NCI-H2081 treated with DMSO at 0.1 percent for 48 hours (cell line): ENCODE data around the gene VPS18.
A peak's percentile ranks its signal among the peaks of the same experiment; 100 is the strongest.
"Not testable (repeated sequence)": the region's sequence is repeated elsewhere in the genome, so short reads cannot be mapped to it uniquely, and the experiment has no call there.

Experiments used
- DNase-seq: peaks from one replicate; lab custom pipeline; 2025; lab: John Stamatoyannopoulos, UW

VPS18 gene, protein sequence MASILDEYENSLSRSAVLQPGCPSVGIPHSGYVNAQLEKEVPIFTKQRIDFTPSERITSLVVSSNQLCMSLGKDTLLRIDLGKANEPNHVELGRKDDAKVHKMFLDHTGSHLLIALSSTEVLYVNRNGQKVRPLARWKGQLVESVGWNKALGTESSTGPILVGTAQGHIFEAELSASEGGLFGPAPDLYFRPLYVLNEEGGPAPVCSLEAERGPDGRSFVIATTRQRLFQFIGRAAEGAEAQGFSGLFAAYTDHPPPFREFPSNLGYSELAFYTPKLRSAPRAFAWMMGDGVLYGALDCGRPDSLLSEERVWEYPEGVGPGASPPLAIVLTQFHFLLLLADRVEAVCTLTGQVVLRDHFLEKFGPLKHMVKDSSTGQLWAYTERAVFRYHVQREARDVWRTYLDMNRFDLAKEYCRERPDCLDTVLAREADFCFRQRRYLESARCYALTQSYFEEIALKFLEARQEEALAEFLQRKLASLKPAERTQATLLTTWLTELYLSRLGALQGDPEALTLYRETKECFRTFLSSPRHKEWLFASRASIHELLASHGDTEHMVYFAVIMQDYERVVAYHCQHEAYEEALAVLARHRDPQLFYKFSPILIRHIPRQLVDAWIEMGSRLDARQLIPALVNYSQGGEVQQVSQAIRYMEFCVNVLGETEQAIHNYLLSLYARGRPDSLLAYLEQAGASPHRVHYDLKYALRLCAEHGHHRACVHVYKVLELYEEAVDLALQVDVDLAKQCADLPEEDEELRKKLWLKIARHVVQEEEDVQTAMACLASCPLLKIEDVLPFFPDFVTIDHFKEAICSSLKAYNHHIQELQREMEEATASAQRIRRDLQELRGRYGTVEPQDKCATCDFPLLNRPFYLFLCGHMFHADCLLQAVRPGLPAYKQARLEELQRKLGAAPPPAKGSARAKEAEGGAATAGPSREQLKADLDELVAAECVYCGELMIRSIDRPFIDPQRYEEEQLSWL

DNA sequence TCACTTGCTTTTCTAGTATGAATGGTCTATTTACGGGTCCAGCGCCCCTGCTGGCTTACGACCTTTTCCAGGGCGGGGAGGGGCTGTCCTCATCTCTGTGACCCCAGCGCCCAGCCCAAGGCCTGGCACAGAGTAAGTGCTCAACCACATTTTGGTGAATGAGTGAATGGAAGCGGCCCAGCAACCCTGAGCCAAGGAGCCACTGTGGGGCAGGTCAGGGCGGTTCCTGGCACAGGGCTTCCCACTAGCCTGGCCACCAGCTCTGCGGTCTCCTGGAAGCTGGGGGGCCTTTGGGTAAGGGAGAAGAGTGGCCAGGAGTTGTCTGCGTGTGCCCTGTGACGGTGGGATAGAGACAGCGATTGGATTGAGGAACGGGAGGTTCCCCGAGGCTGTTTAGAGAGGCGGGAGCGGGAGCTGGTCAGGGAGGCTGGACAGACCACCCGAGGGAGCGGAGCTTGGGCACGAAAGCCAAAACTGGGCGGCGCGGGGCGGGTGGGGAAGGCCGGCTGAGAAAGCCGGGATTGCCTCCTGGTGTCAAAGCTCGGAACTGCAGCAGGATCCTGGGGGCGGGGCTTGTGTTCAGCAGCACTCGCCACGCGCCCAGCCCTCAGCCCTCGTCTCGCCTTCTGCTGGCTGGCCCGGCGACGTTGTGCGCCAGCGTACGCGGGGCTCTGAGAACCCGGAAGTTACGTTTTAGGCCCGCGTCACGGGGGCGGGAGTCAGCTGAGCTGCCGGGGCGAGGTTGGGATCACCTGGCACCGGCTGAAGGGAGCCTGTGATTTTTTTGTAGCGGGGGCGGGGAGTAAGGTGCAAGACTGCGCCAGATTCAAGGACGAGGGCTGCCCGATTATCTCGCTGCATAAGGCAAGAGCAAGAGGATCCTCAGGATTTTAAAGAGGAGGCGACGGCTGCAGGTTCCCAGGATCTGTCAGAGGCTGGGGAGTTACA, at the start of gene VPS18:
Gene VPS18 (plus strand): TSS at position 718 of the 948 bp plus-strand sequence. CDS start 319 bp downstream, outside the sequence.
- DNase-seq = peak; percentile 90

DNA sequence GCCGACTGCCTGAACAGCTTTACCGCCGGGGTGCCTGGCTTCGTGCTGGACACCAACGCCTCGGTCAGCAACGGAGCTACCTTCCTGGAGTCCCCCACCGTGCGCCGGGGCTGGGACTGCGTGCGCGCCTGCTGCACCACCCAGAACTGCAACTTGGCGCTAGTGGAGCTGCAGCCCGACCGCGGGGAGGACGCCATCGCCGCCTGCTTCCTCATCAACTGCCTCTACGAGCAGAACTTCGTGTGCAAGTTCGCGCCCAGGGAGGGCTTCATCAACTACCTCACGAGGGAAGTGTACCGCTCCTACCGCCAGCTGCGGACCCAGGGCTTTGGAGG, 49.6 kb upstream of the VPS18 start:
- DNase-seq = no peak

DNA sequence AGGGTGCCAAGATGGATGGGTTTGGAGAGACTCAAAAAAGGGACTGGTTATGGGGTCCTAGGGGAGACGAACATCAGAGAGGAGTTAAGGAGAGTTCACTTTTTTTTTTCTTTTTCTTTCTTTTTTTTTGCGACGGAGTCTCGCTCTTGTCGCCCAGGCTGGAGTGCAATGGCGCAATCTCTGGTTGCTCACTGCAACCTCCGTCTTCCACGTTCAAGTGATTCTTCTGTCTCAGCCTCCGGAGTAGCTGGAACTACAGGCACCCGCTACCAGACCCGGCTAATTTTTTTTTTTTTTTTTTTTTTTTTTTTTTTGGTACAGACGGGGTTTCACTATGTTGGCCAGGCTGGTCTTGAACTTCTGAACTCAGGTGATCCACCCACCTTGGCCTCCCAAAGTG, 49.2 kb upstream of the VPS18 start:
- DNase-seq = no peak

DNA sequence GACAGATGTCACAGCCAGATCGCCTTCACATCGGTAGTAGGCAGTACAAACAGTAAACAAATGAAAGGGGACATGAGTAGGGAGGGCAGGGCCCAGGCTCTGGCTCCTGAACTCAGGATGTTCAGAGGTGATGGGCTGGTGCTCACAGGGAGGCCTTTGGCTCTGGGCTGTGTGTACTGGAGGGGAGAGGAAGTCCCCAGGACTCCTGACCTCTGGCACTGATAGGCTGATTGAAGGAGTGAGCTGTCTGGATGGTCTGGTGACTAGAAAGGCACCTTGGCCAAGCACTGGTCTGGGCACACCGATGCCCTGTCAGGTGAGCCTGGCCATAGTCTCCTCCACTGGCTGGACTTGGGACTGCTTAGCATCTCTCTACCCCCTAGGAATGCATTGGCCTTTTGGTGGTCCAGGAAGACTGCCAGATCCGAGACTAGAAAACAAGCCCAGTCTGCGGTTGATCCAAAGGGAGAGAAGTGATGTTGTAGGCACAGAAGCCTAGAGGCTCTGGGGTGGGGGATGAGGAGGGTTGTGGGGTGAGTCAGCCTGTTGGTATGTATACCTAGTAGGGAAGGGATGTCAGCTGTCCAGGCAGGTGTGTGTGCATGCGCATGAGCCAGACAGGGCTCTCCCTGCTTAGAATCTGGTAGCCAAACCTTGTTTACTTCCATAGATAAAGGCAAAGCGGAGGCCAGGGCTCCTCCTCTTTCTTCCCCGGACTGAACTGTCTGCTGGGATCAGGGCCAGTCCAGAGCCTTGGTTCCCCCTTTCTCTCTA, 48.6 kb upstream of the VPS18 start:
- no peak for DNase-seq

DNA sequence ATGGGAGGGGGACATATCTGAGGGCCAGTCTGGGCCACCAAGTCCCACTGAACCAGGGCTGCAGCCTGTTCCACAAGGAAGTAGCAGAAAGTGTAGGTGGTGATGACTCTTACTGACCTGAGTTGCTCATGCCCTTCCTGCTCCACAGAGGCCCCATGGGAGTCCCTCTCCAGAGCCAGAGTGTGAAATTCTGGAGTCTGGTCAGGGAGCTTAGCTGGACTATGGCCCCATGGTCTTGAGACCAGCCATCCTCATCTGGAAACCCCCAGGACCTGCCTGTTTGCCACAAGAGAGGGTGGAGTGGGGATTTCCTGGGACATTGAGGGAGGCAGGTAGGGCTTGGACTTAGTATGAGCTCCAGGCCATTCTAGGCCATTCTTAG, 47.4 kb upstream of the VPS18 start:
- no peak for DNase-seq

DNA sequence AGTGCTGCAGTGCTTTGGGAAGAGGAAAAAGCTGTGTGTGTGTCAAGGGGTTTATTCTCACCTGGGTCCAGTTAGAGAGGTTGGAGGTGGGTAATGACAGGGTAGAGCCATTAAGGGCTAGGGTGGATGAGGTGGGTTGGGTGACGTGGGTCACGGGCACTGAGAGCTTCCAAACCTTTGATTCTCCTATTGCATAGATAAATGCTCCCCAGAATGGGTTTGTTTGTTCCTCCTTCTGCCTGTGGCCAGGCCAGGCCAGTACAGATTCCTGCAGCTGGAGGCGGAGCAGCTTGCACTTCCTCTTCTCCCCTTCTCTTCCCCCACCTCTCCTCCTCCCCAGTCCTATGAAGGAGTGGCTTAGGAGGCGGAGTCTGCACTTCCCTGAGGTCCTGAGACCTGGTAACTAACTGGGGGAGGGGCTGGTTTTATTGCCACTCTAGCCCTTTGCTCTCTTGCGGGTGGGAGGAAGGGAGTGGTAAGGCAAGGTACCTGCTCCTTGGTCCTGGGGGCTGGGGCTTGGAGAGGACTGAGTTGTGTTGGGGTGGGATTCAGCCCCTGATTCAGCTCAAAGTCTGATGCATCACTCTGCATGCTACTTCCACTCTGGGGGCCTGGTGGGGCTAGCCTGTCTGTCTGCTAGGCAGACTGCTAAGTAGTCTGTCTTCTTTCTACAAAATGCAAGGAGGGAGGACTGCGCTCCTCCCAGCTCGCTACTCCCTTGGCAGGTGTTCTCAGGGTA, 46.9 kb upstream of the VPS18 start:
- DNase-seq = no peak

DNA sequence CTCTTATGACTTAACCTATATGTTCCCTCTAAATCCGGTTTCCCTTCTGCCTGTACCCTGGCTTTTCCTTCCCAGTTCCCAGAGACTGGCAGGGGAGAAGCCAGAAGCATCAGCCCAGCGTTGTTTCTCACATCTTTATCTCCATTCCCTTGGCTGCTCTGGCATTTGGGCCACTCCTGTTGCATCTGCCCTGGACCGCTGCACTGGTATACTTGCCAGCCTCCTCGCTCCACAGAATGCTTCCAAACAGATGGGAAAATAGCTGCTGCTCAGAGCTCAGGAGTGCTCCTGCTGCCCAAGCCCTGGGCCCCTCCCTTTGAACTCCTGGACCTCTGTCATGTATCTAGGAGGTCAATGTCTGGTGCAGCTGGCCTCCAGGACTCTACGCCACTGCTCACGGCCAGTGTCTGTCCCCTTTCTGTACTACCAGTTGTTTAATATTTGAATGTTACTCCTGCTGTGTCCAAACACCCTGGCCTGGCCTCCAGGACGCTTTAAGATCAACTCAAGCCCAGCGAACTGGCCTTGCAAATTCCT, 43.6 kb upstream of the VPS18 start:
- no peak for DNase-seq

DNA sequence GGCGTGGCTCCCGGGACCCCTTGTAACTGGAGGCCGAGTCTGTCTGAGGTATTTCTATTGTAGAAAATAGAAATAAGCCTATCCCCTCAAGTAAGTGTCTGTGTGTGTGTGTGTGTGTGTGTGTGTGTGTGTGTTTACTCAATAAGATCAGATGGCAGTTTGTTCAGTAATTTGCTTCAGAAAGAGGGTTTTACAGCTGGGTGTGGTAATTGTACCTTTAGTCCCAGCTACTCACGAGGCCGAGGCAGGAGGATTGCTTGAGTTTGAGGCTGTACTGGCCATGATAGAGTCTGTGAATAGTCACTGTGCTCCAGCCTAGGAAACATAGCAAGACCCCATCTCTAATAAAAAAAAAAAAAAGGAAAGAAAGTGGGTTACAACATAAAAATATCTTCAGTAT, 41.7 kb upstream of the VPS18 start:
- no peak for DNase-seq

DNA sequence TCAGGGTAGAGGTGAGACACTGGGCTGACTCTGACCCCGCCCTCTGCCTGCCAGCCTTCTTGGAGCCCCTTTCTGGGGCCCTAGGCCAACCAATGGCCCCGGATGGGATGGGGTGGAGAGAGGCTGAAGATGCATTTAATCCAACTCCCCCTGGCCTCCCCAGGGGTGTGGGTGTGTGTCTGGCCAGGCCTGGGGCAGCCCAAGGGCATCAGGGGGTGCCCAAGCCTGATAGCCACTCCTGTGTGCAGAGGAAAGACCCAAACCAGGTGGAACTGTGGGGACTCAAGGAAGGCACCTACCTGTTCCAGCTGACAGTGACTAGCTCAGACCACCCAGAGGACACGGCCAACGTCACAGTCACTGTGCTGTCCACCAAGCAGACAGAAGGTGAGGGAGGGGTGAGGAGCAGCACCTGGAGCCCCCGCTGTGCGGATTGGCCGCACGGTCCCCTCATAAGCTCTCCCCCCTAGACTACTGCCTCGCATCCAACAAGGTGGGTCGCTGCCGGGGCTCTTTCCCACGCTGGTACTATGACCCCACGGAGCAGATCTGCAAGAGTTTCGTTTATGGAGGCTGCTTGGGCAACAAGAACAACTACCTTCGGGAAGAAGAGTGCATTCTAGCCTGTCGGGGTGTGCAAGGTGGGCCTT, 40.9 kb upstream of the VPS18 start:
- no peak for DNase-seq

DNA sequence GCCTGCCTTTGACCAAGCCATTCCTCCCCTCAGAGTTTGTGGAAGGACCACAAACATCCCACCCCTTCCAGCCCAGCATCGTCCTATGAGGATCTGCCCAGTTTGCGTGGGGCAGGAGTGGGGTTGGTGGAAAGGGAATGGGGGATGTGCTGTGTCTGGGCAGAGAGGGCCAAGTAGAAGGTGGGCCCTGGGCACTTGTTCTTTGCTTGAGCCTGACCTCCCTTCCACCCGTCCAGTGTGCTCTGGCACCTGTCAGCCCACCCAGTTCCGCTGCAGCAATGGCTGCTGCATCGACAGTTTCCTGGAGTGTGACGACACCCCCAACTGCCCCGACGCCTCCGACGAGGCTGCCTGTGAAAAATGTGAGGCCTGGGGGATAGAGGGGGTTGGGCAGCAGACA, 40.1 kb upstream of the VPS18 start:
- DNase-seq = no peak

DNA sequence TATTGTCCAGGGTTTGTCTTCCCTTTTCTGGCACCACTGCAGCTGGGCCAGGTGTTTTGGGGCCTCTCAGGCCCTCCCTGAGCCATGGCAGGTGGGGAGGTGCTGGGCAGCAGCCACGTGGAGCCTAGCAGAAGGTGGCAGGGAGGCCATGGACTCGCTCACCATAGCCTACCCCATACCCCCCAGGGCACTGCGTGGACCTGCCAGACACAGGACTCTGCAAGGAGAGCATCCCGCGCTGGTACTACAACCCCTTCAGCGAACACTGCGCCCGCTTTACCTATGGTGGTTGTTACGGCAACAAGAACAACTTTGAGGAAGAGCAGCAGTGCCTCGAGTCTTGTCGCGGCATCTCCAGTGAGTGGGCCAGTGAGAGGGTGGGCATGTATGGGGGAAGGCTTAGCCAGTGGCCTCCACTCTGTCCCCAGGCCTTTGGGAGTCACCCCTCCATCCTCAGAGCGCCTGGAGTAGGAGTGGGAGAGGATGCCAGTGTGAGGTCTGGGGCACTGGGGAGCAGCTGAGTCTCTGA, 38.5 kb upstream of the VPS18 start:
- no peak for DNase-seq

DNA sequence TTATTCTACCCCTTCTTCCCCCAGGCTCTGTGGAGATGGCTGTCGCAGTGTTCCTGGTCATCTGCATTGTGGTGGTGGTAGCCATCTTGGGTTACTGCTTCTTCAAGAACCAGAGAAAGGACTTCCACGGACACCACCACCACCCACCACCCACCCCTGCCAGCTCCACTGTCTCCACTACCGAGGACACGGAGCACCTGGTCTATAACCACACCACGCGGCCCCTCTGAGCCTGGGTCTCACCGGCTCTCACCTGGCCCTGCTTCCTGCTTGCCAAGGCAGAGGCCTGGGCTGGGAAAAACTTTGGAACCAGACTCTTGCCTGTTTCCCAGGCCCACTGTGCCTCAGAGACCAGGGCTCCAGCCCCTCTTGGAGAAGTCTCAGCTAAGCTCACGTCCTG, 37.5 kb upstream of the VPS18 start:
- DNase-seq = no peak

DNA sequence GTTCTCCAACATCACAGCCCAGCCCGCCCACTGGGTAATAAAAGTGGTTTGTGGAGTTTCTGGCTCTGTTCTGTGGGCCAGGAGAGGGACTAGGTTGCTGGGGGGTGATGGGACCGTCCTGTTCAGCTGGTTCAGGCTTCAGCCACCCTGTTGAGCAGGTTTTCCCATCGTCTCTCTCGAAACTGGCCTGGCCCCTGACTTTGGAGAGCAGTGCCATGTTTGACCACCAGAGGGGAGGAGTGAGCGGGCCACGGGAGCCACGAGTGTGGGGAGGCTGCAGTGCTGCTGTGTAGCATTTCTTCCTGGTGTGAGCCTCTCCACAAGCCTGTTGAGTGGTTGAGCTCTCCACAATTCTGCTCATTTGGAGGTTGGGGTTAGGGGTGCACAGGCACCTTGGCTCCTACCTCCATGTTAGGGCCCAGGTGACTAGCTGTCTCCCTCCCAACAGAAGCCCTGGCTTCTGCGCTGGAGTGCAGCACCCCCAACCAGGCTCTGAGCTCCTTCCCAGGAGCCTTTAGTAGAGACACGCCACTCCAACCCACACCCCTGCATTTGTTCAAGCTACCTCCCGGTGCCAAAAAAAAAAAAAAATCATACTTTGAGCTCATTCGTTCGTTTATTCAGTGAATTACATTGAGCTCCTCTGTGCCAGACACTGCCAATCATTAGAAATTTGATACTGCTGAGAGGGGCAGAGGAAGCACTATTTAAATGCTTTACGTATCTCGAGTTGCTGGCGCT, 36.5 kb upstream of the VPS18 start:
- no peak for DNase-seq

DNA sequence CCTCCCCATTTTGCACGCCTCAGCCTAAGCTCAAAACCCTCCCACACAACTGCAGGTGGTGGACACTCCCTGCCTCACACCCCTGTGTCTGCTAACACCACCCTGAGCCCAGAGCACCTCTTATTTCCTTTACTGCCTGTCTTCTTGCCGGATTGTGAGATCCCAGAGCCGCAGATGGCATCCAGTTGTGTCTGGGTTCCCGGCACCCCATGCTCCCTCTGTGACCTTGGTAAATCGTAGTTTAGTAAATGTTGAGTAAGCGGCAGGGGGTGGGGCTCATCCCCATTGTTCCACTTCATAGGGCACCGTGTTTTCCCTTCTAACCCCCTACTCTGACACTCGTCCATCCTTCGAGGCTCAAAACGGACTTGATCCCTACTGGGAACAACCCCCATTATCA, 35.5 kb upstream of the VPS18 start:
- DNase-seq = no peak

DNA sequence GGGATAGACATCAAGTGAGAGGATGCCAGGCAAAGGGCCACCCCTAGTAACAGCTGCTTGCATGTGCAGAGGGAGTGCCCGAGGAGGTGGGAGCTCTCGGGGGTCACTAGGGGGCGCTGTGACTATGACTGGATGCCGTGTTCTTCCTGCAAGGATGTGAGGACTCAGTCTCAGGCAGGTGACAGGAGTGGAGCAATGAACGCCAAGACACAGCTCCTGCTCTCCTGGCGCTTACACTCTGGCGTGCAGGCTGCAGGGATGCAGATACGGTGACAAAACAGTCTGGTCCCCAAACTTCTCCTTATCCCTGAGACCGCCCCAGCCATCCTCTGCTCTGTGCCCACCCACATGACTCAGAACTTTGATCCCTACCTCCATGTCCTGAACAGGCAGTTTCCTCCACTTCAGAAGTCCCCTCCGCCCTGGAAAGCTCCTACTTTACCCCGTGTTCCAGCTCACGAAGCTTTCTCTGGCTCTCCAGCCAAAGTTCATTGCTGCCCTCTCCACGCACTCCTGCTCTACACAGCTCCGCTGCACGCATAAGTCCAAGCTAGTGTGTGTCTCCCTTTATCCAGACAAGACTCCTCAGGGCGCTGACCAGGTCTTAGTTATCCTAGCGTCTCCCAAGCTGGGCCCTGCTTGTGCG, 34.9 kb upstream of the VPS18 start:
- DNase-seq = peak; percentile 36

DNA sequence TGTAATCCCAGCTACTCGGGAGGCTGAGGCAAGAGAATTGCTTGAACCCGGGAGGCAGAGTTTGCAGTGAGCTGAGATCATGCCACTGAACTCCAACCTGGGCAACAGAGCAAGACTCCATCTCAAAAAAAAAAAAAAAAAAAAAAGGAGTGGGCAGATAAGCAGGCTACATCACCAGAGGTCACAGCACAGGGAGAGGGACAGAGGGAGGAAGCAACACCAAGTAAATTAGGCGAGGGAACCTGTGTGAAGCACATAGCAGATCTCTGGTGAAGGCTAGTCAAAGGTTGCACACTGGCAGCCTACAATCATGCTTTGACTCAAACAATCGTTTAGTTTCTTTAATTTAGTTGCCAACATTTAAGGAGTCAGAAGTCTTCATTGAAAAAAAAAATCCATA, 33.1 kb upstream of the VPS18 start:
- not testable (repeated sequence) for DNase-seq

DNA sequence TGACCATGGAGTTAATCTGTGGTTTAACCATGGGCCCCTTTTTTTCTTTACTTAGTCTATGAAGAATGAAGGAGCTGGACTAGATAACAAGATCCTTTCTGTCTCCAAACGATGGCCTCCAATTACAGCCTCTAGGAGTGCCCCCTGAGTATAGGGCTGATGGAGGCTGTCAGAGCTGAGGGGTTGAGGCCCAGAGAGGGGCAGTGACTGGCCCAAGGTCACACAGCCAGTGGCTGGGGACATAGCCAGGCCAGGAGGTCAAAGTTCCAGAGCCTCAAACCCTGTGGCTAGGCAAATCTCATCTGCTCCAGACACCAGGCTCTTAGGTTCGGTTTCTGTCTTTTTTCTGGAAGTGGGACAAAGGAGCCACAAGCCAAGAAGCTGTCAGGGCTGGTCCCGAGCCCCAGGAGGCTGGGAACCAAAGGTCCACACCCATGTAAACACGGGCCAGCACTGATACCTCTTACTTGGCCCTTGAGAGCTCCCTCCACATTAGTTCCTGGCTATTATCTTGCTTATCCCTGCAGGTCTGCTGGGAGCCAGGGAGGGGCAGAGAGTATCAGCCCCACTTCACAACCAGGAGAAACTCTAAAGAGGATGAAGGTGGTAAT, 30.5 kb upstream of the VPS18 start:
- DNase-seq = no peak

DNA sequence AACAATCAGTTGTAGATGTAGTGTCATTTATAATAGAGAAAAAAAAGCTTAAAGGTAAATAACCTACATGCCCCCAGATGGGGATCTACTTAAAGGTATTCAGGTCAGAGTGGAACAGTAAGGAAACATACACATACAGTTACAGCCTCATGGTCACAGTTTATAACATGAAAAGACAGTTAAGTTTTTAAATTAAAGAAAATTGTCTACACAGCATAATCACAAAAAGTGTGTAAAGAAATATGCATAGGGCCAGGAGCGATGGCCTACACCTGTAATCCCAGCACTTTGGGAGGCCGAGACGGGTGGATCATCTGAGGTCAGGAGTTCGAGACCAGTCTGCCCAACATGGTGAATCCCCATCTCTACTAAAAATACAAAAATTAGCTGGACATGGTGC, 27.1 kb upstream of the VPS18 start:
- no peak for DNase-seq
